Measurements from ENCODE around the gene CREBZF.
"Not testable (repeated sequence)": the region's sequence is repeated elsewhere in the genome, so short reads cannot be mapped to it uniquely, and the experiment has no call there.

Gene CREBZF

GRCh38 chr11:85670949-85671663 lies 6.2 kb upstream of the CREBZF start:
- DNase-seq (ENCODE audit: low read depth), result not testable (repeated sequence)

GRCh38 chr11:85668157-85668556 lies 3.2 kb upstream of the CREBZF start:
- no peak for DNase-seq (ENCODE audit: low read depth)

- DNase-seq (ENCODE audit: low read depth), result no peak
These were observed 1.8 kb upstream of the CREBZF start for GRCh38 chr11:85666687-85667086.

- DNase-seq (ENCODE audit: low read depth), result no peak
These were observed 804 bp upstream of the CREBZF start for GRCh38 chr11:85665733-85666132.

- peak; percentile 84 for DNase-seq (ENCODE audit: low read depth)
These were observed 945 bp downstream of the CREBZF start for GRCh38 chr11:85663753-85664614.

GRCh38 chr11:85663080-85663752 lies 1.7 kb downstream of the CREBZF start:
- no peak for DNase-seq (ENCODE audit: low read depth)

GRCh38 chr11:85661972-85662664 lies 2.8 kb downstream of the CREBZF start:
- no peak for DNase-seq (ENCODE audit: low read depth)

- DNase-seq (ENCODE audit: low read depth), result no peak
These were observed 6.7 kb downstream of the CREBZF start for GRCh38 chr11:85658180-85658579.

GRCh38 chr11:85656777-85657176 lies 8.2 kb downstream of the CREBZF start:
- no peak for DNase-seq (ENCODE audit: low read depth)

GRCh38 chr11:85654343-85654742 lies 10.6 kb downstream of the CREBZF start:
- DNase-seq (ENCODE audit: low read depth), result not testable (repeated sequence)

- DNase-seq (ENCODE audit: low read depth), result no peak
These were observed 12.0 kb downstream of the CREBZF start for GRCh38 chr11:85652786-85653447.

GRCh38 chr11:85651118-85651517 lies 13.8 kb downstream of the CREBZF start:
- no peak for DNase-seq (ENCODE audit: low read depth)

- peak; percentile 86 for DNase-seq (ENCODE audit: low read depth)
These were observed 17.2 kb downstream of the CREBZF start, which contains the start of gene TMEM126A for GRCh38 chr11:85647604-85648299. Gene TMEM126A (plus strand): TSS chr11:85647967. CDS start chr11:85650256, 2,289 bp downstream.

- DNase-seq (ENCODE audit: low read depth), result no peak
These were observed 17.9 kb downstream of the CREBZF start for GRCh38 chr11:85647078-85647477.

- no peak for DNase-seq (ENCODE audit: low read depth)
These were observed 21.7 kb downstream of the CREBZF start for GRCh38 chr11:85643191-85643614.

GRCh38 chr11:85634747-85635146 lies 30.2 kb downstream of the CREBZF start:
- no peak for DNase-seq (ENCODE audit: low read depth)

GRCh38 chr11:85628771-85629341 lies 36.1 kb downstream of the CREBZF start:
- DNase-seq (ENCODE audit: low read depth), result no peak

- peak; percentile 96 for DNase-seq (ENCODE audit: low read depth)
These were observed 36.7 kb downstream of the CREBZF start, which contains the start of gene TMEM126B for GRCh38 chr11:85627998-85628770. Gene TMEM126B (plus strand): TSS chr11:85628593. CDS start chr11:85628608, 15 bp downstream.

- no peak for DNase-seq (ENCODE audit: low read depth)
These were observed 37.5 kb downstream of the CREBZF start, which contains the start of gene DLG2 for GRCh38 chr11:85627332-85627997. Gene DLG2 (minus strand): TSS chr11:85627344.
